SJSA1 (cell line): Measurements from ENCODE around the gene TRMT1L. TPM values are rescaled to one million over a fixed set of nuclear protein-coding genes. Genes with fewer than 3 reads are reported as not detected.
A peak's percentile ranks its signal among the peaks of the same experiment; 100 is the strongest.

Experiments
- DNase-seq, 2 experiments: peaks; one replicate each; pipeline ENCODE4 v3.0.0-alpha.2; 2015 to 2020; ENCODE audit warnings: low spot score in 2 of 2, low read depth in 1 of 2
- H3K27ac ChIP-seq: fragments of 250-450 bp; sonication (Bioruptor Pico); 2 replicates; pipeline ENCODE4 v1.5.1; 2020; ENCODE audit warnings: mild to moderate bottlenecking, moderate library complexity
- H3K27me3 ChIP-seq: fragments of 250-450 bp; sonication (Bioruptor Pico); replicated peaks from 2 replicates; pipeline ENCODE4 v1.5.1; 2020; ENCODE audit warnings: mild to moderate bottlenecking, moderate library complexity
- H3K36me3 ChIP-seq: fragments of 250-450 bp; sonication (Bioruptor Pico); 2 replicates; pipeline ENCODE4 v1.5.1; 2020; ENCODE audit warnings: mild to moderate bottlenecking
- H3K4me1 ChIP-seq: fragments of 250-450 bp; sonication (Bioruptor Pico); replicated peaks from 2 replicates; pipeline ENCODE4 v1.6.1; 2021; ENCODE audit warnings: mild to moderate bottlenecking
- H3K4me3 ChIP-seq: fragments of 250-450 bp; sonication (Bioruptor Pico); 2 replicates; pipeline ENCODE4 v1.5.1; 2020; ENCODE audit warnings: mild to moderate bottlenecking
- H3K9me3 ChIP-seq: fragments of 250-450 bp; sonication (Bioruptor Pico); replicated peaks from 2 replicates; pipeline ENCODE4 v1.5.1; 2020; ENCODE audit warnings: mild to moderate bottlenecking
- total RNA-seq: library from RNA; depleted of rRNA; stranded (reverse); fragments of >200 nt; shearing (Covaris generic); gene quantifications from 2 replicates; pipeline ENCODE4 v1.2.3, GENCODE V29; 2014

The TRMT1L gene
- total RNA-seq, 1 experiment from 2014 or later: 22.5 TPM

DNA sequence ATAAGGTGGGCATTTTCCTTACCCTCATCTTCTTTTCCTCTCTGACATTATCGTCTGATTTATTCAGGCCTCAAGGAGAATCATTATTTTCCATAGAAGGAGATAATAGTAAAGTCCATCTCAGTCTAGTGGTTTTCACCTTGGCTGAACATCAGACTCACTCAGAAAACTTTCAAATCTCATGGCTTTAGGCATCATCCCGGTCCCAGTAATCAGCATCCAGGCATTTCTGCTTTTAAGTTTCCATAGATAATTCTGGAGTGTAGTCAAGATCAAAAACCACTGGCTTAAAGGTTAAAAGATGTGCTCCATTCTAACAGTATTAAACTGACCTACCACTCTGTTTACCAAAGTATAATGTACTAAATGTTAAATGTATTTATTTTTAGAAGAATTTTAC is 62.0 kb downstream of the TRMT1L start:
- no peaks in the 10 kb centered on the region for H3K4me1 ChIP-seq
- no peaks in the 10 kb centered on the region for H3K9me3 ChIP-seq
- peaks cover 42% of the 10 kb centered on the region for H3K36me3 ChIP-seq
- DNase-seq: no peak
- H3K4me3 ChIP-seq: no peak overlapping the region
- H3K27ac ChIP-seq: no peak overlapping the region
- H3K27me3 ChIP-seq: no peaks in the 10 kb centered on the region

DNA sequence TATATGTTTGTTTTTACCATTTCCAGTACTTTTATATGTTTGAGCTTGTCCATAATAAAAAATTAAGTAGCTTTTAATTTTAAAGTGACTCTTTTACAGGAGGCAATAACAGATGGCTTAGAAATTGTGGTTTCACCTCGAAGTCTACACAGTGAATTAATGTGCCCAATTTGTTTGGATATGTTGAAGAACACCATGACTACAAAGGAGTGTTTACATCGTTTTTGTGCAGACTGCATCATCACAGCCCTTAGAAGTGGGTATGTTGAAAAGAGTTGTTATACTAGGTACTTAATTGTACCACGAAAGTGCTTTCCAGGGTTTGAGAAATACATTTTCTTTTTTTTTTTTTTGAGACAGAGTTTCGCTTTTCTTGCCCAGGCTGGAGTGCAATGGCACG is 65.3 kb downstream of the TRMT1L start:
- Histone ChIP-seq H3K27me3 (no peaks in the 10 kb centered on the region), H3K9me3 (no peaks in the 10 kb centered on the region), H3K27ac (no peak overlapping the region), H3K4me1 (no peaks in the 10 kb centered on the region), H3K36me3 (peaks cover 43% of the 10 kb centered on the region), H3K4me3 (no peak overlapping the region)
- DNase-seq: no peak

DNA sequence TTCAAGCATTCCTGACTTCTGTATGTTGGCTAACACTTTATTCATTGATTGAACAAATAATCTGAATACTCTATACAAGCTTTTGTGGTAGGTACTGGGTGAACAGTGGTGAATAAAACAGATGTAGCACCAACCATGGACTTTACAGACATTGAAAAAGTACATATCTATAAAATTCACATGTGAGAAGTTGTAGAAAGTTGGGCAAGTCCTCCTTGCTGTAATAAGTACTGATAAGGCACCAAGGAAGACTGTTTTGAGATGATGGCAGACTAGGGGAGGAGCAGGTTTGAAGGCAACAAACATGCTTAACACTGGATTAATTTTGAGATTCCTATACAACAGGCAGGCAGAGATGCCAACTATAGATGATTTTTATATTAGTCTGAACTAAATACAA is 69.0 kb downstream of the TRMT1L start:
- peaks cover 26% of the 10 kb centered on the region for H3K36me3 ChIP-seq
- no peak for DNase-seq

DNA sequence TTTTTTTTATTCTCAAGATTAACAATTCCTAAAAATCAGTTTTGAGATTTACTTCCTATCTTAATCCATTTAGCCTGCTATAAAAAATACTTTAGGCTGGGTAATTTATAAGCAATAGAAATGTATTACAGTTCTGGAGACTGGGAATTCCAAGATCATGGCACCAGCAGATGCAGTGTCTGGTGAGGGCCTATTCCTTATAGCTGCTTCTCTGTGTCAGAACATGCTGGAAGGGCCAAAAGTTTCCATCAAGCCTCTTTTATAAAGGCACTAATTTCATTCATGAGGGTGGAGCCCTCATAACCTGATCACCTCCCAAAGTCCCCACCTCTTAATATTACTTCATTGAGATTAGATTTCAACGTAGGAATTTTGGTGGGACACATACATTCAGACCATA is 69.7 kb downstream of the TRMT1L start:
- DNase-seq: no peak
- no peaks in the 10 kb centered on the region for H3K27me3 ChIP-seq
- no peaks in the 10 kb centered on the region for H3K9me3 ChIP-seq
- H3K36me3 ChIP-seq: peaks cover 23% of the 10 kb centered on the region
- no peaks in the 10 kb centered on the region for H3K4me1 ChIP-seq
- no peak overlapping the region for H3K27ac ChIP-seq
- no peak overlapping the region for H3K4me3 ChIP-seq

More for the DNA sequence above, 69.0 kb downstream of the TRMT1L start:
- H3K27ac ChIP-seq: no peak overlapping the region
- no peaks in the 10 kb centered on the region for H3K27me3 ChIP-seq
- H3K4me3 ChIP-seq: no peak overlapping the region
- H3K4me1 ChIP-seq: no peaks in the 10 kb centered on the region
- no peaks in the 10 kb centered on the region for H3K9me3 ChIP-seq

DNA sequence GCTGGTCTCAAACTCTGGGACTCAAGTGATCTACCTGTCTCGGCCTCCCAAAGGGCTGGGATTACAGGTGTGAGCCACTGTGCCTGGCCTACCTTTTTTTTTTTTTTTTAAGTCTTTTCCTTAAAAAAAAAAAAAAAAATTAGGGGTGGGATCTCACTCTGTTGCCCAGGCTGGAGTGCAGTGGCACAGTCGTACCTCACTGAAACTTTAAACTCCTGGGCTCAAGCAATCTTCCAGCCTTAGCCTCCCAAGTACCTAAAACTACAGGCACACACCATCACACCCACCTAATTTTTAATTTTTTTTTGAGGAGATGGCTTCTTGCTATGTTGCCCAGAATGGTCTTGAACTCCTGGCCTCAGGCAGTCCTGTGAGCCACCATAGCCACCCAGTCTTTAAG is 72.9 kb downstream of the TRMT1L start:
- Histone ChIP-seq H3K4me3 (no peak overlapping the region), H3K4me1 (no peaks in the 10 kb centered on the region), H3K36me3 (peaks cover 10% of the 10 kb centered on the region), H3K27ac (no peak overlapping the region), H3K9me3 (no peaks in the 10 kb centered on the region), H3K27me3 (no peaks in the 10 kb centered on the region)
- DNase-seq: no peak

DNA sequence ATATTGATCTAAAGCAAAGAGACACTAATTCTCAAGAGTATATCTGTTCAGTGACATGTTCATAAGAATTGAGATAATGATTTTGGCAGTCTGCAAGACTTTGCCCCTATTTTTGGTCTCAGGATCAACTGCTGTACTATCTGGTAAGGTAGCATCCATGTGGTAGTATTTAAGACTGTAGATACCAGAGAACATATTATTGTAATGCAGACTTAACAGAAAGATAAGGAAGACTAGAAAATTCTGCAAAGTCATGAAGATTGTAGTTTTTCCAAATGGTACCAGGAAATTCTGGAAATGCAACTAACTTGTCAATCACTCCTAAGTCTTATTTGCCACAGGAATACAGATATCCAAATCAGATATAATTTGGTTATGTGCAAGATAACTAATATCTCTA is 76.3 kb downstream of the TRMT1L start:
- H3K4me3 ChIP-seq: no peak overlapping the region
- no peak overlapping the region for H3K27ac ChIP-seq
- no peaks in the 10 kb centered on the region for H3K27me3 ChIP-seq
- no peaks in the 10 kb centered on the region for H3K9me3 ChIP-seq
- no peaks in the 10 kb centered on the region for H3K36me3 ChIP-seq
- 0 out of 2 replicates have a peak, but pooled peaks cover 4% of the 10 kb centered on the region for H3K4me1 ChIP-seq
- no peak for DNase-seq

DNA sequence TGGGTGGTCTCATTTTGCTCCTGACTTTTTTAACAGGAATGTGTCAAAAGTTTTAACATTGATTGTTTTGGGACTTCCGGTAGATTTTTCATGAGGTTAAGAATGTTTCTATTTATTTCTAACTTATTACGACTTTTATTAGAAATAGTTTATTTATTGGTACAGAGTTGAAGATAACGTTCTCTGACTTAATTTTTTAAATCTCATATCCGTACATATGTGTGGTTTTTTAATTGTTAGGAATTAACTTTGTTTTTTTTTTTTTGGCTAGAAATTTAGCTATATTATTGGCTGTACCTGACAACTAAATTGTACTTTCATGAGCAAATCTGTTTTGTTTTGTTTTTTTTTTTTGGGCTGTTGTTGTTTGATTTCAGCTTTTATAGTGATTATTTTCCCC is 79.4 kb downstream of the TRMT1L start:
- Histone ChIP-seq H3K4me3 (no peak overlapping the region), H3K27me3 (no peaks in the 10 kb centered on the region), H3K4me1 (peaks cover 26% of the 10 kb centered on the region), H3K27ac (no peak overlapping the region), H3K9me3 (no peaks in the 10 kb centered on the region), H3K36me3 (no peaks in the 10 kb centered on the region)
- no peak for DNase-seq

DNA sequence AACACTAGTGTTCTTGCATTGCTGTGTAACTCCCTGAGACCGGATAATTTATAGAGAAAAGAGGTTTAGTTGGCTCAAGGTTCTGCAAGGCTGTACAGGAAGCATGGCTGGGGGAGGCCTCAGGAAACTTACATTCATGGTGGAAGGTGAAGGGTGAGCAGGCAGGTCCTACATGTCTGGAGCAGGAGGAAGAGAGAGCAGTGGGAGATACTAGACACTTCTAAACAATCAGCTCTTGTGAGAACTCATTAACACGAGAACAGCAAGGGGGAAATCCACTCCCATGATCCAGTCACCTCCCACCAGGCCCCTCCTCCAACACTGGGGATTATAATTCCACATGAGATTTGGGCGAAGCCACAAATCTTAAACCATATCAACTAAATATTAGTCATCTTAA is 81.3 kb downstream of the TRMT1L start:
- H3K4me1 ChIP-seq: peaks cover 26% of the 10 kb centered on the region
- no peak overlapping the region for H3K27ac ChIP-seq
- no peaks in the 10 kb centered on the region for H3K9me3 ChIP-seq
- DNase-seq: no peak
- H3K36me3 ChIP-seq: peaks cover 7% of the 10 kb centered on the region; the same call in 1 of the 2 replicates
- H3K4me3 ChIP-seq: no peak overlapping the region
- no peaks in the 10 kb centered on the region for H3K27me3 ChIP-seq

DNA sequence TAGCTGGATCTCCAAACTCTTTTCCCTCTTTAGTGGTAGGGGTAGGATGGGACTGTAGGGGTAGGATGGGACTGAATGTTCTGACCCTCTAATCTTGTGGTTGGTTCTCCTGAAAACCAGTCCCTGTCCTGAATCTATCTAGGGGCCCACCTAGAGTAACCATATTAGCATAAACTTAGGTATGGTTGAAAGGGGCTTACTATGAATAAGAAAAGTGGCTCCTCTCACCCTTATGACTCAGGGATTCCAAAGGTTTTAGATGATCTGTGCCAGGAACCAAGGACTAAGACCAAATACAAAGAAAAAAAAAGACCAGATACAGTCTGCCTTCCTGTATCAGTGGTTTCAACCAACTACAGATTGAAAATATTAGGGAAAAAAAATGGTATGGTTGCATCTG is 82.4 kb downstream of the TRMT1L start:
- no peaks in the 10 kb centered on the region for H3K9me3 ChIP-seq
- no peaks in the 10 kb centered on the region for H3K27me3 ChIP-seq
- H3K4me3 ChIP-seq: no peak overlapping the region
- peaks cover 7% of the 10 kb centered on the region; the same call in 1 of the 2 replicates for H3K36me3 ChIP-seq
- DNase-seq: no peak
- peak overlapping the region; percentile 41 for H3K27ac ChIP-seq
- peaks cover 26% of the 10 kb centered on the region for H3K4me1 ChIP-seq

DNA sequence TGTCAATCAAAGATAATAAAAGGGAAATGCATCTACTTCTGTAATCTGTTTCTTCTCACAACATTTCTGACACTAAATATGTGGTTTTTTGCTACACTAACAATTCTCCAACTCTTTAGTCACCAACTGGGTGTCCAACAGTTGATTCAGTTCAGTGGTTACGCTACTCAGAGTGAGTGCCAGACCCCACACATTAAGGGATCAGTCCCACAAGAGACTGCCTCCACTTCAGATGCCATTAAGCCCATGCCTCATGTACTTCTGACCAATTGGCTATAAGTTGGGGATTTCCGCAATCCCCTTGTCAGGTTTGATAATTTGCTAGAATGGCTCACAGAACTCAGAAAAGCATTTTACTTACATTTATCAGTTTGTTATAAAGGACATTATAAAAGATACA is 83.0 kb downstream of the TRMT1L start:
- DNase-seq: peak; percentile 40 to 58
- peak overlapping the region; percentile 41 for H3K27ac ChIP-seq

DNA sequence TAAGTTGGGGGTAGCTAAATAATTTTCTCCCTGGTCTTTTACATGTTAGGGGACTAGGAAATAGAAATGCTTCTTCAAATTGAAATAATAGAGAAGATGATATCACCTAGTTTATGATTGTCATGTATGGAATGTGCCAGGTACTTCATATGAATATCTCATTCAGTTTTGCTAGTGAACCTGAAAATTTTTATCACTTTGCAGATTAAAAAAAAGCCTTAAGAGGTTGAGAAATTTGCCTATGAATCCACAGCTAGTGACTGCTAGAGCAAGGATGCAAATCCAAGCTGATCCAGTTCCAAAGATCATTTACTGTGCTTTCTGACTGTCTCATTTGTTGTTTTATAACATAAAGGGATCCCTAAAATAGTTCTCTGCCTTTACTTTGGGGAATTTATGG is 86.7 kb downstream of the TRMT1L start:
- H3K9me3 ChIP-seq: no peaks in the 10 kb centered on the region
- H3K27ac ChIP-seq: no peak overlapping the region
- H3K4me3 ChIP-seq: no peak overlapping the region
- H3K27me3 ChIP-seq: no peaks in the 10 kb centered on the region
- H3K4me1 ChIP-seq: peaks cover 19% of the 10 kb centered on the region
- peaks cover 21% of the 10 kb centered on the region for H3K36me3 ChIP-seq
- DNase-seq: no peak

More for the DNA sequence above, 83.0 kb downstream of the TRMT1L start:
- H3K27me3 ChIP-seq: no peaks in the 10 kb centered on the region
- no peak overlapping the region for H3K4me3 ChIP-seq
- H3K36me3 ChIP-seq: peaks cover 10% of the 10 kb centered on the region; the same call in 1 of the 2 replicates
- H3K9me3 ChIP-seq: no peaks in the 10 kb centered on the region
- H3K4me1 ChIP-seq: peaks cover 26% of the 10 kb centered on the region

DNA sequence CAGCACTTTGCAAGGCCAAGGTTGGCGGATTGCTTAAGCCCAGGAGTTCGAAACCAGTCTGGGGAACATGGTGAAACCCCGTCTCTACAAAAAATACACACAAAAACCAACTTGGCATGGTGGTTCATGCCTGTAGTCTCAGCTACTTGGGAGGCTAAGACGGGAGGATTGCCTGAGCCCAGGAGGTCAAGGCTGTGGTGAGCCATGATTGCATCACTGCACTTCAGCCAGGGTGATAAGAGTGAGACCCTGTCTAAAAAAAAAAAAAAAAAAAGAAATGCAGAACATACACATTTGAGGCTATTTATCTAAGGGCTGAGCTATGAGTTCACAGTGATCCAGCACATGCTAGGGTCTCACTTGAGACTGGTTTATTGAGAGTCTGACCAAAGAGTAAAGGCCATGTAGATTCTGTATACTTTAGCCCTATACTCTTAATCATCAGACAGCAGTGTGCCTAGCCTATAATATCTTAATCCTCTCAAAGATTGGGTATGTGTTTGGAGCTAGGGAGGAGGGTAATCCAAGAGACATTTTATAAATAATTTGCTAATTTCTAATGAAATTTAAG is 87.5 kb downstream of the TRMT1L start:
- Histone ChIP-seq H3K4me3 (no peak overlapping the region), H3K27ac (no peak overlapping the region), H3K27me3 (no peaks in the 10 kb centered on the region), H3K36me3 (peaks cover 25% of the 10 kb centered on the region), H3K4me1 (peaks cover 11% of the 10 kb centered on the region), H3K9me3 (no peaks in the 10 kb centered on the region)
- no peak for DNase-seq

DNA sequence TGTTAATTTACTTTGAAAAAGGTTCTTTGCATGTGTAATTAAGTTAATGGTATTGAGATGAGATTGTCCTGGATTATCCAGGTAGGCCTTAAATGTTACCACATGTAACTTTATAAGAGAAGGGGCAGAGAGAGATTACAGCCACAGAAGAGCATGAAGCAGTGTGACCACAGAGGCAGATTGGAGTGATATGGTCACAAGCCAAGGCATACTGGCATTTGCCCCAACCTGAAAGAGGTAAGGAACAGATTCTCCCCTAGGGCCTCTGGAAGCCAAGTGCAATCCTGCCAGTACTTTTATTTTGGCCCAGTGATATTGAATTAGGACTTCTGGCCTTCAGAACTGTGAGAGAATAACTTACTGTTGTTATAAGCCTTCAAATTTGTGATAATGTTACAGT is 88.4 kb downstream of the TRMT1L start:
- Histone ChIP-seq H3K9me3 (no peaks in the 10 kb centered on the region), H3K36me3 (peaks cover 25% of the 10 kb centered on the region), H3K4me1 (peaks cover 2% of the 10 kb centered on the region; the same call in 1 of the 2 replicates), H3K27ac (no peak overlapping the region), H3K4me3 (no peak overlapping the region), H3K27me3 (no peaks in the 10 kb centered on the region)
- no peak for DNase-seq
